GM23338 (cell line): ENCODE data around the gene AAR2. TPM values are rescaled to one million over a fixed set of nuclear protein-coding genes. Genes with fewer than 3 reads are reported as not detected.

Source experiments
- ATAC-seq: fragments of 200-7000 bp; cut with Tn5 transposase; 3 replicates; pipeline ENCODE4 v1.9.1; 2020
- DNase-seq: peaks from one replicate; pipeline ENCODE4 v3.0.0-alpha.2; 2015; ENCODE audit warnings: low spot score
- H2AFZ ChIP-seq: fragments of 200-600 bp; sonication (generic); 2 replicates; pipeline ENCODE4 v1.8.0; 2016; ENCODE audit warnings: antibody characterized with exemption, mild to moderate bottlenecking, moderate library complexity
- H3F3A ChIP-seq: fragments of 200-600 bp; sonication (generic); replicated peaks from 2 replicates; pipeline ENCODE4 v1.8.0; 2017; ENCODE audit warnings: antibody characterized with exemption, mixed run types, low read depth
- H3K27ac ChIP-seq: fragments of 200-600 bp; sonication (generic); 2 replicates; pipeline ENCODE4 v1.6.1; 2016; ENCODE audit warnings: low read depth
- H3K27me3 ChIP-seq: fragments of 200-600 bp; sonication (generic); 2 replicates; pipeline ENCODE4 v1.8.0; 2016; ENCODE audit warnings: mild to moderate bottlenecking, mixed run types, moderate library complexity; ENCODE audit not compliant: insufficient read depth
- H3K36me3 ChIP-seq: fragments of 200-600 bp; sonication (generic); 2 replicates; pipeline ENCODE4 v1.8.0; 2016; ENCODE audit warnings: mild to moderate bottlenecking; ENCODE audit not compliant: insufficient read depth
- H3K4me1 ChIP-seq: fragments of 200-600 bp; sonication (generic); 2 replicates; pipeline ENCODE4 v1.8.0; 2016; ENCODE audit warnings: mild to moderate bottlenecking, moderate library complexity; ENCODE audit not compliant: insufficient read depth
- H3K4me2 ChIP-seq: fragments of 200-600 bp; sonication (generic); 2 replicates; pipeline ENCODE4 v1.7.1; 2017; ENCODE audit warnings: mixed run types
- H3K4me3 ChIP-seq: fragments of 200-600 bp; sonication (generic); 2 replicates; pipeline ENCODE4 v1.6.1; 2016; ENCODE audit warnings: mixed run types
- H3K79me2 ChIP-seq: fragments of 200-600 bp; sonication (generic); replicated peaks from 2 replicates; pipeline ENCODE4 v1.8.0; 2017; ENCODE audit warnings: mild to moderate bottlenecking; ENCODE audit not compliant: insufficient read depth
- H3K9me2 ChIP-seq: fragments of 200-600 bp; sonication (generic); 2 replicates; pipeline ENCODE4 v1.8.0; 2017; ENCODE audit not compliant: insufficient read depth
- H4K20me1 ChIP-seq: fragments of 200-600 bp; sonication (generic); replicated peaks from 2 replicates; pipeline ENCODE4 v1.8.0; 2017; ENCODE audit warnings: mild to moderate bottlenecking; ENCODE audit not compliant: insufficient read depth
- H3K27ac Mint-ChIP-seq: 2 replicates; pipeline ENCODE4 v1.8.0; 2020; ENCODE audit warnings: inconsistent platforms, mild to moderate bottlenecking, moderate library complexity, mixed read lengths
- H3K27me3 Mint-ChIP-seq: 3 replicates; pipeline ENCODE4 v1.8.0; 2022; ENCODE audit warnings: low read depth, mild to moderate bottlenecking, moderate library complexity, mixed read lengths, inconsistent platforms; ENCODE audit not compliant: insufficient read depth, poor library complexity
- H3K36me3 Mint-ChIP-seq: 3 replicates; pipeline ENCODE4 v1.8.0; 2021; ENCODE audit warnings: low read depth, mild to moderate bottlenecking, inconsistent platforms, moderate library complexity, mixed read lengths
- H3K4me1 Mint-ChIP-seq: 3 replicates; pipeline ENCODE4 v1.8.0; 2020; ENCODE audit warnings: mild to moderate bottlenecking, inconsistent platforms, mixed read lengths
- H3K4me3 Mint-ChIP-seq: 3 replicates; pipeline ENCODE4 v1.8.0; 2021; ENCODE audit warnings: moderate library complexity, mild to moderate bottlenecking, inconsistent platforms, mixed read lengths
- H3K9me3 Mint-ChIP-seq: 3 replicates; pipeline ENCODE4 v1.8.0; 2020; ENCODE audit warnings: moderate library complexity, mild to moderate bottlenecking, inconsistent platforms, mixed read lengths
- ETS1 ChIP-seq: IDR thresholded peaks from 2 replicates; pipeline ENCODE4 v1.6.1; 2016; ENCODE audit warnings: antibody characterized with exemption
- EZH2 ChIP-seq: fragments of 200-600 bp; sonication (generic); IDR thresholded peaks from one replicate; pipeline ENCODE4 v1.8.0; 2017; ENCODE audit warnings: antibody characterized with exemption, mild to moderate bottlenecking, low read depth; ENCODE audit not compliant: unreplicated experiment
- JUNB ChIP-seq: IDR thresholded peaks from one replicate; pipeline ENCODE4 v1.6.1; 2016; ENCODE audit warnings: antibody characterized with exemption; ENCODE audit not compliant: unreplicated experiment
- NANOG ChIP-seq: IDR thresholded peaks from 2 replicates; pipeline ENCODE4 v1.6.1; 2016; ENCODE audit warnings: antibody characterized with exemption, borderline replicate concordance
- REST ChIP-seq: IDR thresholded peaks from one replicate; pipeline ENCODE4 v1.6.1; 2018; ENCODE audit warnings: antibody characterized with exemption; ENCODE audit not compliant: unreplicated experiment
- STAT1 ChIP-seq: IDR thresholded peaks from one replicate; pipeline ENCODE4 v1.6.1; 2016; ENCODE audit warnings: antibody characterized with exemption; ENCODE audit not compliant: unreplicated experiment
- polyA plus RNA-seq: library from polyadenylated mRNA; unstranded; fragments of >200 nt; fragmentation: Nextera tagmentation; extraction: Ambion mirVana; gene quantifications from 2 replicates; pipeline ENCODE4 v1.2.1, GENCODE V29; 2016
- total RNA-seq: library from RNA; depleted of rRNA; stranded (reverse); fragments of >200 nt; shearing (Covaris generic); gene quantifications from 2 replicates; pipeline ENCODE4 v1.2.3, GENCODE V29; 2014
- TF ChIP-seq, protein P1 (sequence below), 2 experiments: fragments of 200-600 bp in 1 of 2; sonication (generic) in 1 of 2; conservative IDR thresholded peaks; 2 replicates each; pipeline versions ENCODE4 v1.5.1 to v1.6.1; 2016 to 2017; ENCODE audit warnings: antibody characterized with exemption in 2 of 2, low read depth in 2 of 2, mild to moderate bottlenecking in 2 of 2, moderate library complexity in 1 of 2

The AAR2 gene
- total and polyA plus RNA-seq, 2 experiments from 2014 or later: 15.8 to 32.6 TPM

DNA sequence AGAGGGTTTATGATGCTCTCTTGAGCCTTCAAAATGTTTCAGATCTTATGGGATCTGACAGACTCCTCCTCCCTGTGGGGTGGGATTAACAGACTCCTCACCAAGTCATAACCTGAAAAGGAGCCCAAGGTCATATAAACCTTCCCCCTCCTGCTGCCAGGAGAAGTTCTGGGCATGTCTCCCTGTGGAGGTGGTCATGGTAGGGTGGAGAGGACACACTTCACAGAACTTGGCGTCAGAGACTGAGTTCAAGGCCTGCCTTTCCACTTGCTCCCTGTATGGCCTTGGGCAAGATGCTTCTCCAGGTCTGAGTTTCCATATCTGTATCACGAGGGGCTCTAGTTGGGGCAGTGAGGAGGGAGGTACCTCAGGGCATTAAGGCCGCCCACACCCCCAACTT lies 32.4 kb upstream of the AAR2 start:
- Histone ChIP-seq H4K20me1 (no peaks in the 10 kb centered on the region), H3K4me2 (no peak overlapping the region), H3K4me1 (no peaks in the 10 kb centered on the region), H3K4me3 (no peak overlapping the region), H3K27me3 (no peaks in the 10 kb centered on the region), H2AFZ (no peak overlapping the region), H3K9me2 (no peaks in the 10 kb centered on the region), H3K27ac (no peak overlapping the region), H3F3A (no peaks in the 10 kb centered on the region), H3K79me2 (no peaks in the 10 kb centered on the region), H3K36me3 (no peaks in the 10 kb centered on the region)
- H3K4me1 Mint-ChIP-seq: peaks cover 4% of the 10 kb centered on the region
- TF ChIP-seq, protein P1, sequence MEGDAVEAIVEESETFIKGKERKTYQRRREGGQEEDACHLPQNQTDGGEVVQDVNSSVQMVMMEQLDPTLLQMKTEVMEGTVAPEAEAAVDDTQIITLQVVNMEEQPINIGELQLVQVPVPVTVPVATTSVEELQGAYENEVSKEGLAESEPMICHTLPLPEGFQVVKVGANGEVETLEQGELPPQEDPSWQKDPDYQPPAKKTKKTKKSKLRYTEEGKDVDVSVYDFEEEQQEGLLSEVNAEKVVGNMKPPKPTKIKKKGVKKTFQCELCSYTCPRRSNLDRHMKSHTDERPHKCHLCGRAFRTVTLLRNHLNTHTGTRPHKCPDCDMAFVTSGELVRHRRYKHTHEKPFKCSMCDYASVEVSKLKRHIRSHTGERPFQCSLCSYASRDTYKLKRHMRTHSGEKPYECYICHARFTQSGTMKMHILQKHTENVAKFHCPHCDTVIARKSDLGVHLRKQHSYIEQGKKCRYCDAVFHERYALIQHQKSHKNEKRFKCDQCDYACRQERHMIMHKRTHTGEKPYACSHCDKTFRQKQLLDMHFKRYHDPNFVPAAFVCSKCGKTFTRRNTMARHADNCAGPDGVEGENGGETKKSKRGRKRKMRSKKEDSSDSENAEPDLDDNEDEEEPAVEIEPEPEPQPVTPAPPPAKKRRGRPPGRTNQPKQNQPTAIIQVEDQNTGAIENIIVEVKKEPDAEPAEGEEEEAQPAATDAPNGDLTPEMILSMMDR (conservative IDR thresholded peaks at IDR 0.05; ENCODE audit: low read depth in 2 of 2): no peak
- no peak for TF ChIP-seq STAT1
- no peak for TF ChIP-seq ETS1
- no peak for TF ChIP-seq REST
- H3K27me3 Mint-ChIP-seq: peaks cover 14% of the 10 kb centered on the region
- H3K27ac Mint-ChIP-seq: no peak overlapping the region
- no peak overlapping the region for H3K4me3 Mint-ChIP-seq
- H3K9me3 Mint-ChIP-seq: no peaks in the 10 kb centered on the region; the same call in 2 of the 3 replicates
- DNase-seq (no peak), ATAC-seq (no peak)
- H3K36me3 Mint-ChIP-seq: peaks cover 2% of the 10 kb centered on the region; the same call in 1 of the 3 replicates

DNA sequence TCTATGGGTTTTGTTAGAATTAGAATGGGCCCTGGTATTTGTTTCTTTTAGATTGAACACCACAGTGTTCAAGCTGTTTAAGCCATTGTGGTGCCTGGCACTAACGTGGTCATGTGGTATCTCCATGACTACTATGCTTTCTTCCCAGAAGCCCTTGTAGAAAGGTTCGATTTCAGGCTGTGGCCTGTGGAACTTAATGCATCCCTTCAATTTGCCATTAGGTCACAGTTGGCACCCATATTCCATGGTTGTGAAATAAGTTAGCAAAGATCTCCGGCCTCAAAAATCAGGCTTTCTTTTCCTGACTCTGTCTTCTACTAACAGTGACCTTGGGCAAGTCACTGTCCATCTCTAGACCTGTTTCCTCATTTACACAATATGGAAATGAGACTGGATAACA lies 31.3 kb upstream of the AAR2 start:
- H4K20me1 ChIP-seq: no peaks in the 10 kb centered on the region
- no peaks in the 10 kb centered on the region for H3K4me1 ChIP-seq
- H3K27me3 ChIP-seq: no peaks in the 10 kb centered on the region
- H3K4me1 Mint-ChIP-seq: peaks cover 4% of the 10 kb centered on the region
- no peaks in the 10 kb centered on the region; the same call in 2 of the 3 replicates for H3K9me3 Mint-ChIP-seq
- no peaks in the 10 kb centered on the region for H3K9me2 ChIP-seq
- no peak overlapping the region for H3K4me3 Mint-ChIP-seq
- peaks cover 5% of the 10 kb centered on the region; the same call in 1 of the 3 replicates for H3K36me3 Mint-ChIP-seq
- no peak overlapping the region for H3K4me3 ChIP-seq
- no peak overlapping the region for H2AFZ ChIP-seq
- ATAC-seq: no peak
- H3K79me2 ChIP-seq: no peaks in the 10 kb centered on the region
- peaks cover 14% of the 10 kb centered on the region for H3K27me3 Mint-ChIP-seq
- H3F3A ChIP-seq: no peaks in the 10 kb centered on the region
- H3K4me2 ChIP-seq: no peak overlapping the region
- H3K27ac Mint-ChIP-seq: no peak overlapping the region
- no peak overlapping the region for H3K27ac ChIP-seq
- H3K36me3 ChIP-seq: no peaks in the 10 kb centered on the region
- no peak for DNase-seq
- TF ChIP-seq EZH2: no peak
- TF ChIP-seq REST: no peak
- TF ChIP-seq STAT1: no peak
- TF ChIP-seq NANOG: no peak
- no peak for TF ChIP-seq ETS1
- TF ChIP-seq JUNB: no peak
